Spleen (tissue), 11 donors: Measurements from ENCODE around the gene ZNF174. TPM values are rescaled to one million over a fixed set of nuclear protein-coding genes. Genes with fewer than 3 reads are reported as not detected.

Source experiments
- DNase-seq: peaks from one replicate; pipeline ENCODE4 v3.0.0-alpha.2; 2020
- H3K27ac ChIP-seq, 8 donors: fragments of 200-600 bp; sonication (generic) in 7 of 8; 1 replicate in 4 of 8; 2 replicates in 4 of 8; pipeline versions ENCODE4 v1.5.0 to v1.8.0; 2016 to 2021; ENCODE audit warnings: inconsistent platforms in 4 of 8, mild to moderate bottlenecking in 4 of 8, moderate library complexity in 1 of 8
- H3K27me3 ChIP-seq, 7 donors: fragments of 200-600 bp; sonication (generic) in 6 of 7; replicated peaks in 1 of 7; 1 replicate in 4 of 7; 2 replicates in 3 of 7; pipeline versions ENCODE4 v1.5.0 to v1.8.0; 2016 to 2021; ENCODE audit warnings: inconsistent platforms in 3 of 7, mild to moderate bottlenecking in 1 of 7
- H3K36me3 ChIP-seq, 6 donors: fragments of 200-600 bp; sonication (generic) in 5 of 6; 1 replicate in 4 of 6; 2 replicates in 2 of 6; pipeline versions ENCODE4 v1.5.0 to v1.8.0; 2016 to 2021; ENCODE audit warnings: inconsistent platforms in 2 of 6
- H3K4me1 ChIP-seq, 6 donors: fragments of 200-600 bp; sonication (generic) in 5 of 6; 1 replicate in 3 of 6; 2 replicates in 3 of 6; pipeline versions ENCODE4 v1.5.0 to v1.8.0; 2016 to 2021; ENCODE audit warnings: inconsistent platforms in 3 of 6
- H3K4me3 ChIP-seq, 8 donors: fragments of 200-600 bp; sonication (generic) in 7 of 8; 1 replicate in 4 of 8; 2 replicates in 4 of 8; pipeline versions ENCODE4 v1.5.0 to v1.8.0; 2016 to 2021; ENCODE audit warnings: inconsistent platforms in 4 of 8, mild to moderate bottlenecking in 4 of 8, moderate library complexity in 2 of 8
- H3K9me3 ChIP-seq, 8 donors: fragments of 200-600 bp; sonication (generic) in 7 of 8; 1 replicate in 4 of 8; 2 replicates in 4 of 8; pipeline versions ENCODE4 v1.5.0 to v1.8.0; 2016 to 2021; ENCODE audit warnings: inconsistent platforms in 4 of 8
- POLR2A ChIP-seq, 3 donors: fragments of 450-650 bp; IDR thresholded peaks; one replicate each; pipeline ENCODE4 v1.5.1; 2017; ENCODE audit warnings: antibody characterized with exemption in 3 of 3, mild to moderate bottlenecking in 1 of 3
- POLR2AphosphoS5 ChIP-seq, 3 donors: sonication (generic); formaldehyde crosslinking; IDR thresholded peaks; one replicate each; pipeline ENCODE4 v1.5.1; 2017; ENCODE audit warnings: antibody characterized with exemption in 3 of 3
- WGBS, 5 donors: extraction: QIAGEN DNeasy Blood & Tissue Kit in 3 of 5; methylation state at CpG; one replicate each; pipeline versions ENCODE4 v1.1.5 to v1.1.7; 2013 to 2018; 5-methylcytosine and 5-hydroxymethylcytosine counted together
- intact Hi-C: fragments of 100-400 bp; cut with DNase I; formaldehyde crosslinking; loops from one replicate; pipeline ENCODE4 v1.15.0; 2023; ENCODE audit warnings: low total_unique reads
- polyA plus RNA-seq, 3 donors: library from polyadenylated mRNA; stranded (reverse); fragments of 200-250 nt; gene quantifications; one replicate each; pipeline ENCODE4 v1.2.1, GENCODE V29; 2013
- total RNA-seq, 7 donors: library from RNA; depleted of rRNA in 3 of 7; stranded (reverse); fragments of >200 nt in 3 of 7; fragmentation: NEBNext Ultra II Directional in 4 of 7; extraction: Animal tissue kit (Norgen Biotek cat#: 25700) in 4 of 7; gene quantifications; one replicate each; pipeline versions ENCODE4 v1.1.0 to v1.2.1, GENCODE V29; 2016 to 2021
- TF ChIP-seq, protein P1 (sequence below), 11 experiments: fragments of 200-600 bp in 7 of 11; fragments of 450-650 bp in 4 of 11; sonication (generic) in 4 of 11; IDR thresholded peaks in 8 of 11; conservative IDR thresholded peaks in 3 of 11; 1 replicate in 7 of 11; 2 replicates in 4 of 11; pipeline versions ENCODE4 v1.4.0 to v1.8.0; 2016 to 2021; ENCODE audit warnings: antibody characterized with exemption in 11 of 11, inconsistent platforms in 4 of 11, mild to moderate bottlenecking in 1 of 11
- donor health status: healthy with polysubstance abuse.
- donor health status: DM: no; HTN: no; CAD: no; lungs with moderate emphysema.
- donor health status: DM: no; HTN: no; CAD: no.
- donor health status: Bipolar disorder and iron deficiency.
- donor health status: healthy.
- donor health status: DM: no; HTN: no; CAD: no.
- donor health status: DM: yes; HTN: yes; CAD: no.

The ZNF174 gene
- total and polyA plus RNA-seq, 10 donors = 3.0 to 16.1 (median 10.7) TPM

DNA sequence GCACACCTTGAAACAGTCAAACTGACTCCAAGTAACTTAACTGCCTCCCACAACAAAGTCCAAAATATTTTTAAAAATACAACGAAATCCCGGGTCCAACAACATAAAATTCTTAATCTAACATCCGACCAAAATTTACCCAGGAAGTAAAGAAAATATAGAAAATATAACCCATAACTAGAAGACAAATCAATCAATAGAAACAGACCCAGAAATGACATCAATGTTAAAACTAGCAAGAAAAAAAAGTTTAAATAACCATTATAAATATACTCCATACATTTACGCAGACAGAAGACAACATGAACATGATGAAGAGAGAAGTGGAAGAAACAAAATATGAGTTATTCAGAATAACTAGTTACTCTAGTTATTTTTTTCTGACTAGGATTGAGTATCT is 38.6 kb downstream of the ZNF174 start:
- H3K4me1 ChIP-seq = peaks cover 2 to 21% (median 7%) of the 10 kb centered on the region in 6 donors
- H3K27ac ChIP-seq = no peak overlapping the region
- peaks cover 0 to 19% (median 0%) of the 10 kb centered on the region in 7 donors for H3K27me3 ChIP-seq
- no peak overlapping the region for H3K4me3 ChIP-seq
- WGBS, 5 donors = 85 to 93% (median 90%) methylated on average over 4 of the region's 4 CpGs
- intact Hi-C loops = no loop called here
- TF ChIP-seq POLR2A (IDR thresholded peaks at IDR 0.05) (no peak), POLR2AphosphoS5 (IDR thresholded peaks at IDR 0.05) (no peak)
- TF ChIP-seq, protein P1, sequence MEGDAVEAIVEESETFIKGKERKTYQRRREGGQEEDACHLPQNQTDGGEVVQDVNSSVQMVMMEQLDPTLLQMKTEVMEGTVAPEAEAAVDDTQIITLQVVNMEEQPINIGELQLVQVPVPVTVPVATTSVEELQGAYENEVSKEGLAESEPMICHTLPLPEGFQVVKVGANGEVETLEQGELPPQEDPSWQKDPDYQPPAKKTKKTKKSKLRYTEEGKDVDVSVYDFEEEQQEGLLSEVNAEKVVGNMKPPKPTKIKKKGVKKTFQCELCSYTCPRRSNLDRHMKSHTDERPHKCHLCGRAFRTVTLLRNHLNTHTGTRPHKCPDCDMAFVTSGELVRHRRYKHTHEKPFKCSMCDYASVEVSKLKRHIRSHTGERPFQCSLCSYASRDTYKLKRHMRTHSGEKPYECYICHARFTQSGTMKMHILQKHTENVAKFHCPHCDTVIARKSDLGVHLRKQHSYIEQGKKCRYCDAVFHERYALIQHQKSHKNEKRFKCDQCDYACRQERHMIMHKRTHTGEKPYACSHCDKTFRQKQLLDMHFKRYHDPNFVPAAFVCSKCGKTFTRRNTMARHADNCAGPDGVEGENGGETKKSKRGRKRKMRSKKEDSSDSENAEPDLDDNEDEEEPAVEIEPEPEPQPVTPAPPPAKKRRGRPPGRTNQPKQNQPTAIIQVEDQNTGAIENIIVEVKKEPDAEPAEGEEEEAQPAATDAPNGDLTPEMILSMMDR (IDR thresholded peaks at IDR 0.05 in 8 of 11, conservative IDR thresholded peaks at IDR 0.05 in 3 of 11) = no peak
- peaks cover 0 to 33% (median 22%) of the 10 kb centered on the region in 8 donors for H3K9me3 ChIP-seq
- H3K36me3 ChIP-seq = peaks cover 0 to 67% (median 23%) of the 10 kb centered on the region in 6 donors
- DNase-seq = no peak

DNA sequence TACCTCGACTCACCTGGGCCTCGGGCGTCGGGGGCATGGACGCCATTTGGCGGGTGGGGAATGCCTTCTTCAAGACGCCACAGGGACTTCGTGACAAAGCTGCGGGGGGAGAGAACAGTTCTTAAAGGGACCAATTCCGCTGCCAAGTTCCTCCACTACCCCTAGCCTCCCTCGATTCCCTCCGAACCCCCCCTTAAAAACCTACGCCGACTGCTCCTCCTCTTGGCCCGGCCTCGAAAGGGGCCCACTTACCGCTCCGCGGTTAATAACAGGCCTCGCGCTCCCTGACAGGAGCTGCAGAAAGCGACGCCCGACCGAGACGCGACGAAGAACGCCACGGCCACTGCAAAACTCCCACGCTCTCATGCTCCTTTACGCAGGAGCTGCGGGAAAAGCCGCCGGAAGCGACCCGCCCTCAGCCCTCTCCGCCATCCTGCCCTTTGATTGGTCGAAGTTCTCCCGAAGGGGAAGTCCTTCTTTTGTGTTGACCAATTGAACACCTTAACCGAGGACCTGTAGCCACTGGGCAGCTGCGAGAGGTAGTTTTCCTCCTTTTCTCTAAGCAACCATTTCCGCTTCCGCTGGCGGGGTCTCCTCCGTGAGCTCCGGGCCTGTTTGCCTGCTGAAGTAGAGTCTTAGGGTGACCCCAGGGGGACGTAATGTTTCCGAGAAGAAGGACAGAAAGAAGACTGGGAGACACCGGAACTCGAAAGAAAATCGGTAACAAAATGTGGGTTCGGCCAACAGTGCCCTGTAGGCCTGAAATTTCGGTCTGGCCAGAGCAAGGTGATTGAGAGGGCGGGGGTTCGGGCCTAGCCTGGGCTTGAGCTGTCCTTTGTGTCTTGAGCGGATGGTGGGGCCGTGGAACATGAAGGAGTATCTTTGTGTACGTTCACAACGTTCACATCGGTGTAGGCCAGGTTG is 42.4 kb downstream of the ZNF174 start, which contains the start of the genes NAA60 and ZNF597:
Gene NAA60, plus strand, starts transcription at position 573 of the 924 bp plus-strand sequence. CDS start 32,548 bp downstream, outside the sequence.
Gene ZNF597, minus strand, starts transcription at position 397 of the 924 bp plus-strand sequence. Its CDS starts 351 bp downstream, at position 46.
- Histone ChIP-seq H3K27ac (peak within 1 kb of the TSS; percentile 29 to 90 (median 81)), H3K4me1 (peaks cover 6 to 33% (median 13%) of the 10 kb centered on the region in 6 donors), H3K4me3 (peak within 1 kb of the TSS; percentile 39 to 70 (median 58)), H3K36me3 (peaks cover 0 to 51% (median 18%) of the 10 kb centered on the region in 6 donors), H3K9me3 (peaks cover 0 to 33% (median 22%) of the 10 kb centered on the region in 8 donors), H3K27me3 (peaks cover 0 to 7% (median 0%) of the 10 kb centered on the region in 7 donors)
- intact Hi-C loops = no loop called here
- peak; percentile 91 for DNase-seq
- 35 to 68% (median 44%) methylated on average over 61 of the region's 61 CpGs for WGBS, 5 donors
- TF ChIP-seq POLR2A (IDR thresholded peaks at IDR 0.05) (no peak), POLR2AphosphoS5 (IDR thresholded peaks at IDR 0.05) (peak; percentile 74 to 84 (median 82))
- TF ChIP-seq, protein P1 (IDR thresholded peaks at IDR 0.05 in 8 of 11, conservative IDR thresholded peaks at IDR 0.05 in 3 of 11) = peak in 1 of 11 experiments; percentile 4

DNA sequence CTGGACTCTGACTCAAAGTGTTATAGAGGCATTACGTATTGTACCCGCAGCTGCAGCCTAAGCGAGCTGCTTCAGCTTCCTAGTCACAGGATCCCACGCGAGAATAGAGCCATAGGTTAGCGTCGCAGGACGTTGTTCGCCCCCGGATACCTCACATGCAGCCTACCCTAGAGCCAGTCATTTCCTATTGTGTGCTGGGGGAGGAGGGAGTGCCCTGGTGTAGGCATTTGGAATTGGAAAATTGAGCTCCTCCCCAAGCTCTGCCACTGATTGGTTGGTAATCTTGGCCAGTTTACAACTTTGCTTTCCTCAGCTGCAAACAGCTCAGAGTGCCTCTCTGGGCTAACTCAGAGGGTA is 43.0 kb downstream of the ZNF174 start:
- Histone ChIP-seq H3K4me3 (peak overlapping the region; percentile 39 to 70 (median 58)), H3K27ac (peak overlapping the region; percentile 29 to 90 (median 81)), H3K4me1 (peaks cover 6 to 33% (median 13%) of the 10 kb centered on the region in 6 donors), H3K27me3 (peaks cover 0 to 1% (median 0%) of the 10 kb centered on the region in 7 donors), H3K9me3 (peaks cover 0 to 26% (median 18%) of the 10 kb centered on the region in 8 donors), H3K36me3 (peaks cover 0 to 51% (median 15%) of the 10 kb centered on the region in 6 donors)
- DNase-seq = no peak
- TF ChIP-seq POLR2A (IDR thresholded peaks at IDR 0.05) (no peak), POLR2AphosphoS5 (IDR thresholded peaks at IDR 0.05) (no peak)
- TF ChIP-seq, protein P1 (IDR thresholded peaks at IDR 0.05 in 8 of 11, conservative IDR thresholded peaks at IDR 0.05 in 3 of 11) = peak in 1 of 11 experiments; percentile 5
- 19 to 61% (median 49%) methylated on average over 8 to 10 of the region's 10 CpGs for WGBS, 5 donors
- intact Hi-C loops = no loop called here
